Transverse colon (tissue), 4 donors: ENCODE results near the gene TRIM22. TPM values are rescaled to one million over a fixed set of nuclear protein-coding genes. Genes with fewer than 3 reads are reported as not detected.

Experiments
- DNase-seq: peaks from one replicate; pipeline ENCODE4 v3.0.0-alpha.2; 2019
- H3K27ac ChIP-seq, 4 donors: fragments of 200-600 bp; sonication (generic); 2 replicates each; pipeline ENCODE4 v1.5.1; 2016 to 2018; ENCODE audit warnings: inconsistent platforms in 4 of 4
- H3K27me3 ChIP-seq: fragments of 200-600 bp; sonication (generic); 2 replicates; pipeline ENCODE4 v1.5.1; 2017; ENCODE audit warnings: inconsistent platforms
- H3K36me3 ChIP-seq, 4 donors: fragments of 200-600 bp; sonication (generic); 2 replicates each; pipeline ENCODE4 v1.5.1; 2017 to 2019; ENCODE audit warnings: inconsistent platforms in 4 of 4
- H3K4me1 ChIP-seq, 4 donors: fragments of 200-600 bp; sonication (generic); 2 replicates each; pipeline ENCODE4 v1.5.1; 2017 to 2020; ENCODE audit warnings: inconsistent platforms in 4 of 4
- H3K4me3 ChIP-seq, 4 donors: fragments of 200-600 bp; sonication (generic); 1 replicate in 1 of 4; 2 replicates in 3 of 4; pipeline versions ENCODE4 v1.5.1 to v1.6.1; 2017 to 2019; ENCODE audit warnings: inconsistent platforms in 4 of 4
- H3K9me3 ChIP-seq, 2 donors: fragments of 200-600 bp; sonication (generic); 2 replicates each; pipeline ENCODE4 v1.5.1; 2017 to 2019; ENCODE audit warnings: inconsistent platforms in 2 of 2
- EP300 ChIP-seq: sonication (generic); formaldehyde crosslinking; IDR thresholded peaks from one replicate; pipeline ENCODE4 v1.6.1; 2017; ENCODE audit warnings: antibody characterized with exemption, low read depth
- POLR2A ChIP-seq: fragments of 450-650 bp; IDR thresholded peaks from one replicate; pipeline ENCODE4 v1.6.1; 2016; ENCODE audit warnings: antibody characterized with exemption, mild to moderate bottlenecking, moderate library complexity
- POLR2AphosphoS5 ChIP-seq, 3 donors: sonication (generic); formaldehyde crosslinking; IDR thresholded peaks; one replicate each; pipeline ENCODE4 v1.6.1; 2016; ENCODE audit warnings: antibody characterized with exemption in 3 of 3
- WGBS, 2 donors: methylation state at CpG; one replicate each; pipeline ENCODE4 v1.1.5; 2018; ENCODE audit warnings: low coverage in 1 of 2; 5-methylcytosine and 5-hydroxymethylcytosine counted together
- in situ Hi-C, 4 donors: fragments of 200-750 bp; cut with MboI; loops; one replicate each; pipeline versions ENCODE4 v1.15.0 to v1.15.1; 2017; ENCODE audit warnings: low sequenced_read_pairs in 3 of 4, low pct_ligation_motif_present in 1 of 4, low pct_unique_long_range_greater_than_20kb in 1 of 4
- intact Hi-C: fragments of 100-400 bp; cut with DNase I; formaldehyde crosslinking; loops from one replicate; pipeline ENCODE4 v1.15.1; 2023; ENCODE audit warnings: low total_unique reads
- total RNA-seq, 4 donors: library from RNA; depleted of rRNA; stranded (reverse); fragments of >200 nt; gene quantifications; one replicate each; pipeline ENCODE4 v1.1.0, GENCODE V29; 2016
- TF ChIP-seq, protein P1 (sequence below), 5 experiments: fragments of 200-600 bp in 3 of 5; fragments of 450-650 bp in 2 of 5; sonication (generic) in 3 of 5; IDR thresholded peaks; 1 replicate in 2 of 5; 2 replicates in 3 of 5; pipeline ENCODE4 v1.5.1; 2016 to 2017; ENCODE audit warnings: antibody characterized with exemption in 5 of 5, inconsistent platforms in 3 of 5, mild to moderate bottlenecking in 2 of 5, moderate library complexity in 1 of 5

Gene TRIM22
- total RNA-seq, 4 donors from 2014 or later = 3.2 to 35.2 (median 21.4) TPM

DNA sequence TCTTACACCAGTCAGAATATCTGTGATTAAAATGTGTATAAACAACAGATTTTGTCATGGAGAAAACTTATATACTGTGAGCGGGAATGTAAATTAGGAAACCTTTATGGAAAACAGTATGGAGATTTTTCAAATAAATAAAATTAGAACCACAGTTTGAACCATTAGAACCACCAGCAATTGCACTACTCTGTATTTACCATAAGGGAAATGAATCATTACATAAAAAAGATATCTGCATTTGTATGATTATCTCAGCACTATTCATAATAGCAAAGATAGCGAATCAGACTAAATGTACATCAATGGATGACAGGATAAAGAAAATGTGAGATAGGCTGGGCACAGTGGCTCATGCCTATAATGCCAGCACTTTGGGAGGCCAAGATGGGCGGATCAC is 57.0 kb downstream of the TRIM22 start:
- Histone ChIP-seq H3K4me3 (no peak overlapping the region), H3K9me3 (no peaks in the 10 kb centered on the region), H3K27ac (no peak overlapping the region), H3K4me1 (no peaks in the 10 kb centered on the region), H3K36me3 (no peaks in the 10 kb centered on the region), H3K27me3 (no peaks in the 10 kb centered on the region)
- intact Hi-C loops (no loop called here), in situ Hi-C loops (no loop called here)
- TF ChIP-seq EP300 (no peak), POLR2AphosphoS5 (IDR thresholded peaks at IDR 0.05) (no peak), POLR2A (no peak)
- TF ChIP-seq, protein P1, sequence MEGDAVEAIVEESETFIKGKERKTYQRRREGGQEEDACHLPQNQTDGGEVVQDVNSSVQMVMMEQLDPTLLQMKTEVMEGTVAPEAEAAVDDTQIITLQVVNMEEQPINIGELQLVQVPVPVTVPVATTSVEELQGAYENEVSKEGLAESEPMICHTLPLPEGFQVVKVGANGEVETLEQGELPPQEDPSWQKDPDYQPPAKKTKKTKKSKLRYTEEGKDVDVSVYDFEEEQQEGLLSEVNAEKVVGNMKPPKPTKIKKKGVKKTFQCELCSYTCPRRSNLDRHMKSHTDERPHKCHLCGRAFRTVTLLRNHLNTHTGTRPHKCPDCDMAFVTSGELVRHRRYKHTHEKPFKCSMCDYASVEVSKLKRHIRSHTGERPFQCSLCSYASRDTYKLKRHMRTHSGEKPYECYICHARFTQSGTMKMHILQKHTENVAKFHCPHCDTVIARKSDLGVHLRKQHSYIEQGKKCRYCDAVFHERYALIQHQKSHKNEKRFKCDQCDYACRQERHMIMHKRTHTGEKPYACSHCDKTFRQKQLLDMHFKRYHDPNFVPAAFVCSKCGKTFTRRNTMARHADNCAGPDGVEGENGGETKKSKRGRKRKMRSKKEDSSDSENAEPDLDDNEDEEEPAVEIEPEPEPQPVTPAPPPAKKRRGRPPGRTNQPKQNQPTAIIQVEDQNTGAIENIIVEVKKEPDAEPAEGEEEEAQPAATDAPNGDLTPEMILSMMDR (IDR thresholded peaks at IDR 0.05) = no peak
- DNase-seq = no peak
- 62% methylated on average over 3 of the region's 3 CpGs for WGBS, 2 donors

GRCh38 chr11:5749836-5750235 is 60.2 kb downstream of the TRIM22 start:
- no peak for TF ChIP-seq EP300
- TF ChIP-seq, protein P1 (IDR thresholded peaks at IDR 0.05) = no peak
- no peak for TF ChIP-seq POLR2A
- no peak for TF ChIP-seq POLR2AphosphoS5 (IDR thresholded peaks at IDR 0.05)
- H3K4me3 ChIP-seq = no peak overlapping the region
- WGBS, 2 donors = 79 to 85% methylated on average over 3 of the region's 3 CpGs

DNA sequence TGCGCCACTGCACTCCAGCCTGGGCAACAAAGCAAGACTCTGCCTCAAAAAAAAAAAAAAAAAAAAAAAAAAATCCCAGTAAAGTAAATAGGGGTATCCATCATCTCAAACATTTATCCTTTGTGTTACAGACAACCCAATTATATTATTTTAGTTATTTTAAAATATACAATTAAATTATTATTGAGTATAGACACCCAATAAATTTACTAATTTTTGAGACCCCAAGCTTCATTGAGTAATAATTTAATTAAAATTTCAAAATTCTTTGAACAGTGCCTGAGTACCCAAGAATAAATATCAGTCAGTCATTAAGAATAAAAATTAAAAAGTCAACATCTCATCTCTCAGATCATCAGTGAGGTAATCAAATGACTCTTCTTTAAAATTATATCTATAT is 64.4 kb downstream of the TRIM22 start, which contains the start of gene OR52N4:
OR52N4 (plus strand) TSS at position 301 of the 400 bp plus-strand sequence. CDS start 498 bp downstream, outside the sequence.
- DNase-seq = no peak
- intact Hi-C loops (no loop called here), in situ Hi-C loops (no loop called here)
- Histone ChIP-seq H3K4me3 (no peak within 1 kb of the TSS), H3K9me3 (no peaks in the 10 kb centered on the region), H3K4me1 (no peaks in the 10 kb centered on the region), H3K27ac (no peak within 1 kb of the TSS), H3K27me3 (no peaks in the 10 kb centered on the region), H3K36me3 (no peaks in the 10 kb centered on the region)
- 89 to 100% methylated on average over 1 of the region's 1 CpG for WGBS, 2 donors
- TF ChIP-seq POLR2A (no peak), POLR2AphosphoS5 (IDR thresholded peaks at IDR 0.05) (no peak), EP300 (no peak)
- TF ChIP-seq, protein P1 (IDR thresholded peaks at IDR 0.05) = no peak

More at GRCh38 chr11:5749836-5750235, 60.2 kb downstream of the TRIM22 start:
- Histone ChIP-seq H3K4me1 (no peaks in the 10 kb centered on the region), H3K27me3 (no peaks in the 10 kb centered on the region), H3K36me3 (no peaks in the 10 kb centered on the region), H3K27ac (no peak overlapping the region), H3K9me3 (no peaks in the 10 kb centered on the region)
- in situ Hi-C loops (no loop called here), intact Hi-C loops (no loop called here)
- DNase-seq = no peak

Other genes with a start within 250 kb of the TRIM22 start
- gene OR51I1, start 248.3 kb upstream of the TRIM22 start, total RNA-seq = not detected
- gene OR51I2, start 240.5 kb upstream of the TRIM22 start, total RNA-seq = not detected
- not detected for gene OR52D1, start 201.1 kb upstream of the TRIM22 start, total RNA-seq
- under 1 TPM in 2 of 4 donors, not detected in 2; 0.64 to 0.75 TPM for gene UBQLN3, start 179.8 kb upstream of the TRIM22 start, total RNA-seq
- 1 to 10 TPM in 1 of 4 donors, under 1 TPM in 2, not detected in 1; 0.41 to 1.8 (median 0.48) TPM for gene UBQLNL, start 173.1 kb upstream of the TRIM22 start, total RNA-seq
- under 1 TPM in 1 of 4 donors, not detected in 3; 0.79 TPM for gene OR52H1, start 141.2 kb upstream of the TRIM22 start, total RNA-seq
- not detected for gene OR52B6, start 108.9 kb upstream of the TRIM22 start, total RNA-seq
- gene TRIM6, start 93.2 kb upstream of the TRIM22 start, total RNA-seq = 1 to 10 TPM in 1 of 4 donors, under 1 TPM in 1, not detected in 2; 0.79 to 1.4 TPM
- 1 to 10 TPM; 1.5 to 9.8 (median 7.1) TPM for gene TRIM34, start 64.8 kb upstream of the TRIM22 start, total RNA-seq
- 10 to 100 TPM; 10.5 to 23.6 (median 16.3) TPM for gene TRIM5, start 4.7 kb upstream of the TRIM22 start, total RNA-seq
- not detected for gene OR56B1, start 46.7 kb downstream of the TRIM22 start, total RNA-seq
- gene OR52N4, start 64.5 kb downstream of the TRIM22 start, total RNA-seq = not detected
- 1 to 10 TPM in 1 of 4 donors, not detected in 3; 1.1 TPM for gene OR52N5, start 93.6 kb downstream of the TRIM22 start, total RNA-seq
- gene OR52N1, start 101.5 kb downstream of the TRIM22 start, total RNA-seq = not detected
- not detected for gene OR52N2, start 119.1 kb downstream of the TRIM22 start, total RNA-seq
- gene OR52E6, start 152.1 kb downstream of the TRIM22 start, total RNA-seq = not detected
- gene OR52E8, start 167.9 kb downstream of the TRIM22 start, total RNA-seq = not detected
- not detected for gene OR52E4, start 190.8 kb downstream of the TRIM22 start, total RNA-seq
- not detected for gene OR52E5, start 203.4 kb downstream of the TRIM22 start, total RNA-seq